GM04504 (cell line): ENCODE data around the gene MUC22.
"Not testable (repeated sequence)": the region's sequence is repeated elsewhere in the genome, so short reads cannot be mapped to it uniquely, and the experiment has no call there.

ENCODE experiments used
- DNase-seq: peaks from one replicate; pipeline ENCODE4 v3.0.0-alpha.2; 2012; ENCODE audit warnings: low read depth

The MUC22 gene

DNA sequence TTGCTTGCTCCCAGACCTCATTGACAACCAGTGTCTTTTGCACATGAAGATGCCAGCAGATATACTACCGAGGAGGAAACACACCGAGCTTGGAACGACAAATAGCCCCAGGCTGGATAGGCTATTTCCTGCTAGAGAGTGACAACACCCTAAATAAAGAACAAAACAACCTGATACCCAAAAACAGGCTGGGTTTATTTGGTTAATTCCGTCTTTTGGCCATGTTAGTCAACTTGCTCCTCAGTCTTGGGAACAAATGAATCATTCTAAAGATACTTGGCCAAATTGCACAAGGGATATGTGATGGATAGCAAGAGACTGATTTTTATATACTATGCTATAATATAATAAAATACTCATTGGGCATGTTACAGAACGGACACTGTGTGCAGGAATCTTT lies 11.5 kb upstream of the MUC22 start:
- no peak for DNase-seq

GRCh38 chr6:31000067-31000860 lies 10.0 kb upstream of the MUC22 start:
- DNase-seq = not testable (repeated sequence)

DNA sequence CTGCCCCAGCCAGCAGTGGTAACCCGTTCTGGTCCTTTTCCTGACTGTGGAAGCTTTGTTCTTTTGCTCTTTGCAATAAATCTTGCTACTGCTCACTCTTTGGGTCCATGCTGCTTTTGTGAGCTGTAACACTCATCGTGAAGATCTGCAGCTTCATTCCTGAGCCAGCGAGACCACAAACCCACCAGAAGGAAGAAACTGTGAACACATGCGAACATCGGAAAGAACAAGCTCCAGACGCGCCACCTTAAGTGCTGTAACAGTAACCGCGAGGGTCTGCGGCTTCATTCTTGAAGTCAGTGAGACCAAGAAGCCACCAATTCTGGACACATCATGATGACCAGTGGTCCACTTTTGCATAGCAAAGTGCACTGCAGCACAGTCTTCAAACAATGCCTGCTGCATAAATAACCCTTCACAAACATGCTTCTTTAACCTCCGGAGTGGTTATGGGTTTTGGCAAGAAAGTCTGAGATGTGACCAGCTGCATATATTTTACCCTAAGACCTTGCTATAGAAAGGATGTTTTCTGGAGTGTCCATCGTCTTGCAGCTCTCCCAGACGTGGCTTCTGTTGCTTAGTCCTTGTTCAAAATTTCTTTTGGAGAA lies 8.9 kb upstream of the MUC22 start:
- no peak for DNase-seq

DNA sequence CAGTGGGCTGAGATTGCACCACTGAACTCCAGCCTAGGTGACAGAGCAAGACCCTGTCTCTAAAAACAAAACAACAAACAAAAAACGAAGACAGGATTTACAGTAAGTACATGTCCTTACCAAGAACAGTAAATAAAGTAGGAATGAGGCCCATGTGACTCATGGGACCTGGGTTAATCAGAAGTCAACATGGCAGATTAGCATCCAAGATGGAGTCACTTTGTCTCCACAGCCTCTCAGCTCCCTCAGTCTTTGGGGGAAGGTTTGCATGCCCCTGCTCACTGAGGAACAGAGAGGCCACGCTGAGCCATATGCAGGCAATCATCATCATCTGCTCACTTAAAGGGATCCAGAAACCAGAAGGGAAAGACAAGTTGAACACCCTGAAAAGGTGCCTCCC lies 7.8 kb upstream of the MUC22 start:
- DNase-seq = no peak

- no peak for DNase-seq
These were observed 5.5 kb upstream of the MUC22 start for GRCh38 chr6:31004794-31005193.

DNA sequence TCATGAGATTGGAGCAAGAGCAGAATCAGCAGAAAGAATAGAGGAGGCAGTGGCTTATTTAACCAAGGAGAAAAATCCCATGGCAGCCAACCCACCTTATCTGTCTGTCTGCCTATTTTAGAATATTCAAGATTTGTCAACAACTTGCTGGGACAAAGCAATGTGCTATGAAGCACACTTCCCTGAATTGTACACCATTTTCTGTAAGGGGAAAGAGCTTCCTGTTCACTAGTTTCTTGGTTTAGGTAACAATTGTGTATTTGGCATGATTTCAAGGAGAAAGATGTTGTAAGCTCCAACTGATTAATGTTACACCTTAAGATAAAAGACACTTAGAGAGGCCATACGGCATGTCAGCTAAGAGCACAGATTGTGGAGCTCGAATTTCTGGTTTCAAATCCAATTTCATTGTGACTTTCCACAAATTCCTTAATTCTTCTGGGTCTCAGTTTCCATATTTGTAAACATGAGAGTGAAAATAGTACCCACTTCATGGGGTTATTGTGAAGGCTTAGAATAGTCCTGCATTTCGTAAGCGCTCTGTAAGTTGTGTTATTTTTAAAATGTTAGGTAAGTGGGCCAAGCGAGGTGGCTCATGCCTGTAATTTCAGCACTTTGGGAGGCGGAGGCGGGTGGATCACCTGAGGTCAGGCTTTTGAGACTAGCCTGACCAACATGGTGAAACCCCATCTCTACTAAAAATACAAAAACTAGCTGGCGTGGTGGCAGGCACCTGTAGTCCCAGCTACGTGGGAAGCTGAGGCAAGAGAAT lies 4.8 kb upstream of the MUC22 start:
- DNase-seq = no peak

GRCh38 chr6:31007694-31008093 lies 2.6 kb upstream of the MUC22 start:
- peak; percentile 52 for DNase-seq

GRCh38 chr6:31008165-31008564 lies 2.1 kb upstream of the MUC22 start:
- no peak for DNase-seq

DNA sequence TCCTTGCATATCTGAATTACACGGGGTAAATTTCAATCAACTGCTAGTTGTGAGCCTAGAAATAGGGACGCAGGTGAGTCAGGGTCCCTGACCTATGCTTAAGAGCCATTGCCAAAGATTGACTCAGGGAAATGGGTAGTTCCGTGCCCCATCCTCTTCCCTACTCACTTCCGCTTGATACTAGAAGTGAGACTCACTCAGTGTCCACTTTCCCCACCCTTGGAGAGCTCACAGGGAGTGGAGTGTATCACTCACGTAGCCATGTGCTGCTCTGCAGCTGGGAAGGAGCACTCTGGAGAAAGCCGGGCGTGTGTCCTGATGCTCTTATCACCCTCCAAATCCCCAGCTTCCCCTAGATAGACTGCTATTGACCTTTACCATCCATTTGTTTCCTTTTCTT lies 543 bp upstream of the MUC22 start:
- no peak for DNase-seq

DNA sequence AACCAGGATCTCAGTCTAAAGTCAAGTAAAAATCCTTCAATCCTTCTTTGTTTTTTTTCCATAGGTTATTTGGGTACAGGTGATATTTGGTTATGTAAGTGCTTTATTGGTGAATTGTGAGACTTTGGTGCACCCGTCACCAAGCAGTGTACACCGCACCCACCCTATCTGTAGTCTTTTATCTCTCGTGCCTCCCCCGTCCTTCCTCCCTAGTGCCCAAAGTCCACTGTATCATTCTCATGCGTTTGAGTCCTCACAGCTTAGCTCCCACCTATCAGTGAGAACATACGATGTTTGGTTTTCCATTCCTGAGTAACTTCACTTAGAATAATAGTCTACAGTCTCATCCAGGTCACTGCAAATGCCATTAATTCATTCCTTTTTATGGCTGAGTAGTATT lies 879 bp downstream of the MUC22 start:
- no peak for DNase-seq

DNA sequence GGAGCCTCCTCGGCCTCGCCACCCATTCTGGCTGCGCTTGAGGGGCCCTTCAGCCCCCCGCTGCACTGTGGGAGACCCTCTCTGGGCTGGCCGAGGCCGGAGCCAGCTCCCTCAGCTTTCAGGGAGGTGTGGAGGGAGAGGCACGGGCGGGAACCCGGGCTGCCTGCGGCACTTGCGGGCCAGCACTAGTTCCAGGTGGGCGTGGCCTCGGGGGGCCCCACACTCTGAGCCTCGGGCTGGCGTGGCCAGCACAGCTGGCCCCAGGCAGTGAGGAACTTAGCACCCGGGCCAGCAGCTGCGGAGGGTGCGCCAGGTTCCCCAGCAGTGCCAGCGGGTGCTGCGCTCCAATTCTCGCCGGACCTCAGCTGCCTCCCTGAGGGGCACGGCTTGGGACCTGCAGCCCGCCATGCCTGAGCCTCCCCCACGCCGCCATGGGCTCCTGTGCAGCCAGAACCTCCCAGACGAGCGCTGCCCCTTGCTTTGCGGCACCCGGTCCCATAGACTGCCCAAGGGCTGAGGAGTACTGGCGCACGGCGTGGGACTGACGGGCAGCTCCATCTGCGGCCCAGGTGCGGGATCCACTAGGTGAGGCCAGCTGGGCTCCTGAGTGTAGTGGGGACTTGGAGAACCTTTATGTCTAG lies 6.5 kb downstream of the MUC22 start:
- no peak for DNase-seq

GRCh38 chr6:31017436-31017835 lies 7.2 kb downstream of the MUC22 start:
- not testable (repeated sequence) for DNase-seq

GRCh38 chr6:31020057-31020456 lies 9.8 kb downstream of the MUC22 start:
- no peak for DNase-seq

DNA sequence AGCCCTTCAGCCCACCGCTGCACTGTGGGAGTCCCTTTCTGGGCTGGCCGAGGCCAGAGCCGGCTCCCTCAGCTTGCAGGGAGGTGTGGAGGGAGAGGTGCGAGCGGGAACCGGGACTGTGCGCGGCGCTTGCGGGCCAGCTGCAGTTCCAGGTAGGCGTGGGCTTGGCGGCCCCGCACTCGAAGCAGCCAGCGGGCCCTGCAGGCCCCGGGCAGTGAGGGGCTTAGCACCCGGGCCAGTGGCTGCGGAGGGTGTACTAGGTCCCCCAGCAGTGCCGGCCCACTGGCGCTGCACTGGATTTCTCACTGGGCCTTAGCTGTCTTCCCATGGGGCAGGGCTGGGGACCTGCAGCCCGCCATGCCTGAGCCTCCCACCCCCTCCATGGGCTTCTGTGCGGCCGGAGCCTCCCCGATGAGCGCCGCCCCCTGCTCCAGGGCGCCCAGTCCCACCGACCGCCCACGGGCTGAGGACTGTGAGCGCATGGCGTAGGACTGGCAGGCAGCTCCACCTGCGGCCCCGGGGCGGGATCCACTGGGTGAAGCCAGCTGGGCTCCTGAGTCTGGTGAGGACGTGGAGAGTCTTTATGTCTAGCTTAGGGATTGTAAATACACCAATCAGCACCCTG lies 10.5 kb downstream of the MUC22 start:
- DNase-seq = not testable (repeated sequence)

DNA sequence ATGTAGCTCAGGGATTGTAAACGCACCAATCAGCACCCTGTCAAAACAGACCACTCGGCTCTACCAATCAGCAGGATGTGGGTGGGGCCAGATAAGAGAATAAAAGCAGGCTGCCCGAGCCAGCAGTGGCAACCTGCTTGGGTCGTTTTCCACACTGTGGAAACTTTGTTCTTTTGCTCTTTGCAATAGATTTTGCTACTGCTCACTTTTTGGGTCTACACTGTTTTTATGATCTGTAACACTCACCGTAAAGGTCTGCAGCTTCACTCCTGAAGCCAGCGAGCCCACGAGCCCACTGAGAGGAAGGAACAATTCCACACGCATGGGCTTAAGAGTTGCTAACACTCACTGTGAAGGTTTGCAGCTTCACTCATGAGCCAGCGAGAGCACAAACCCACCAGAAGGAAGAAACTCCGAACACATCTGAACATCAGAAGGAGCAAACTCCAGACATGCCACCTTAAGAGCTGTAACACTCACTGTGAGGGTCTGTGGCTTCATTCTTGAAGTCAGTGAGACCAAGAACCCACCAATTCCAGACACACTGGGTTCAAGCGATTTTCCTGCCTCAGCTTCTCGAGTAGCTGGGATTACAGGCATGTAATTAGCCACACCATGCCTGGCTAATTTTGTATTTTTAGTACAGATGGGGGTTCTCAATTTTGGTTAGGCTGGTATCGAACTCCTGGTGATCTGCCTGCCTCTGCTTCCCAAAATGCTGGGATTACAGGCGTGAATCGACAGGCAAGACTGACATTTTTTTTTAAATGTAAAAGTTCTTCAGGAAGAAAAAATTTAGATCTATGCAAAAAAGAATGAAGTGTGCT lies 11.6 kb downstream of the MUC22 start:
- not testable (repeated sequence) for DNase-seq

- no peak for DNase-seq
These were observed 15.3 kb downstream of the MUC22 start for GRCh38 chr6:31025595-31025994.

GRCh38 chr6:31031095-31031494 lies 20.8 kb downstream of the MUC22 start:
- no peak for DNase-seq

GRCh38 chr6:31033075-31033474 lies 22.8 kb downstream of the MUC22 start:
- DNase-seq = no peak

- DNase-seq = no peak
These were observed 25.7 kb downstream of the MUC22 start for GRCh38 chr6:31035862-31036497.

DNA sequence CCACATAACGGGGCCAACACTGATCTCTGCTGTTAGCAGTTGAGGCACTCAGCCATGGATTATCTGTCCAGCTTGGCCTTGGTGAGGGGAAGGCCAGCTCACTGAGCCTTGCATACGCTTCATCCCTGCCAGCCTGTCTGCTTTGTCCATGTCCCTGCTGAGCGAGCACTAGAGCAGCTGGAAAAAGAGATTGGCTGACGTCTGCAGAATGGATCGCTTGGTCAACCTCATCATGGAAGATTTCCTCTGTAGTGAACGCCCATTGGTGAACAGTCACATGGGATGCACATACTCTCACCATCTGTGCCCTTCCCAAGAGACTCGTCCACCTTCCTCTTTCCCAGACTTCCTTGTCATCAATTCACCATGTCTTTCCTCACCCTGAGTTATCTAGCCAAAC lies 26.9 kb downstream of the MUC22 start:
- DNase-seq = peak; percentile 46

GRCh38 chr6:31037682-31038081 lies 27.4 kb downstream of the MUC22 start:
- DNase-seq = peak; percentile 17
